SH-SY5Y (cell line): ENCODE results near the gene VGLL2.

Source experiments
- GATA2 ChIP-seq: IDR thresholded peaks from 2 replicates; pipeline ENCODE4 v1.6.1; 2011; ENCODE audit warnings: mild to moderate bottlenecking, low read depth, low read length
- GATA3 ChIP-seq: IDR thresholded peaks from 2 replicates; pipeline ENCODE4 v1.6.1; 2011; ENCODE audit warnings: low read depth, mild to moderate bottlenecking, low read length, moderate library complexity

VGLL2 gene

GRCh38 chr6:117288083-117288715 lies 22.8 kb downstream of the VGLL2 start:
- TF ChIP-seq GATA3 (no peak), GATA2 (no peak)

GRCh38 chr6:117290173-117290846 lies 25.0 kb downstream of the VGLL2 start:
- TF ChIP-seq GATA2: no peak
- TF ChIP-seq GATA3: no peak

DNA sequence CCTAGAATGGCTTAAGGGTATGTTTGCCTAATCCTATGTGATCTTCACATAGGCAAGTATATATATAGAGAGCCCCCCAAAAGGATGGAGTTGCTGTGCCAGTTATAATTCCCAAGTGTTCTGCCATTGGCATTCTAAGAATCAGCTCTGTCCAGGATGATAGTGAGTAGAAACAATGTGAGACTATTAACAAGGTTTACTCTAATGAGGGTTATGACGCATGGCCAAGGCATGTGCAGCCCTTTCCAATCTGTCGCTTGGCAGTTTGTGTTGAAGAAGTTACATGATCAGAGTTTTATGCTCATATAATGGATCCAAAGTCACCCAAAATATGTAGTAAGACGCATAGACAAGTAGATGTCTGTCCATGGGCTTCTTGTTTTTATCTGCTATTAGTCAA lies 33.6 kb downstream of the VGLL2 start:
- TF ChIP-seq GATA3 (no peak), GATA2 (no peak)

DNA sequence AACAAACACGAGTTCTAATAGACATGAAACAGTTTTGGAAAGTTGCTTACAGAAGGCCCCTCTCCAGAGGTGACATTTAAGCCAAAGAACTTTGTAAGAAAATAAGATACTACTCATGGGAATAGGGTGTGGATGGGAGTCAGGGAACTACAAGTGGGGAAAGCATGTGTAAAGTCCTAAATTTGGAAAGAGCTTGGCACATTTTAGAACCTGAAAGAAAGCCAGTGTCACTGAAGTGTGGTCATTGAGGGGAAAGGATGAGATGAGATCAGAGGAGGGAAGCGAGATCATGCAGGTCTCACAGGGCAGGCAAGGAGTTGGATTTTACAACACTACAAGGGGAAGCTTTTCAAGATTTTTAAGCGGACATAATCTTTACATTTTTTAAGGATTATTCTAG lies 38.0 kb downstream of the VGLL2 start:
- TF ChIP-seq GATA3 (no peak), GATA2 (no peak)

GRCh38 chr6:117304446-117304845 lies 39.1 kb downstream of the VGLL2 start:
- no peak for TF ChIP-seq GATA2
- no peak for TF ChIP-seq GATA3

DNA sequence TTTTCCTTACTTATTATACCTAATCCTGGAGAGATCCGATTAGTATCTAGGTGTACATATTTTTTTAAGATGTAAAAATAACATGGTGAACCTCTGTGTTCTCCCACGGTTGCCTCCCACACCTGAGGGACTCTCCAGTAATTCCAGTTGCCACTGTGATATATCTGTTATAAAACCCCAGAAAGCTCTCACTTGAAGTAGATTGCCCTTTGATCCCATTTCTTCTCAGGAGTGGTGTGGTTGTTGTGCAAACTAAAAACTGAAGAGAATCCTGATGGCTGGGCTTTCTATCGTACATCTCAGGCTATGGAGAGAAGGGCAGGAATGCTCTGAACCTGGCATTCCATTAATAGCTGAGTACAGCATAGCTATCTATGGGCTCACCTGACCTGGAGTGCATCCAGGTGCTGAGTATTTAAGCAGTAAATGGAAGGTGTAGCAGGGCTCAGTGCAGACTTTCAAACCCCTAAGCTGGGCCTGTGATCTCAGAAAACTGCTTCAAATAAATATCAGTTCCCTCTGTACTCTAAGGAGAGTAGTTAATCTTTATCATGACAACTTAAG lies 41.0 kb downstream of the VGLL2 start:
- no peak for TF ChIP-seq GATA3
- TF ChIP-seq GATA2: no peak

- no peak for TF ChIP-seq GATA3
- TF ChIP-seq GATA2: no peak
Measured at GRCh38 chr6:117307655-117308054, 42.3 kb downstream of the VGLL2 start.

GRCh38 chr6:117309069-117309468 lies 43.7 kb downstream of the VGLL2 start:
- TF ChIP-seq GATA2: no peak
- no peak for TF ChIP-seq GATA3

DNA sequence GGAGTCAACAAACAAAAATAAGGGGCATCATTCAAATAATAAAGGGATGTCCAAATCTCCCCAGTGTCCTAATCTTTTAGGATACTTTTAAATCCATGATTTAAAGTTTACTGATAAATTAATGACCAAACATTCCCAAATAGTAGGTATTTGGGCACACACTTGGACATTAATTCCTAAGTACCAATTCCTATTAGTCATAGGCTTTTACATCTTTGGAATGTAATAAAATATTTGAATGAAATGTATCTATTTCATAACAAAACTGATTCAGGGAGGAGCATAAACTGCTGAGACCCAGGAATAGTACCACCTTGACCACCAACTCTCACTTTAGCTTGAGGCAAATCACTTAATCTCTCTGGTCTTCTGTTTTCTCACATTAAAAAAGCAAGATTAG lies 44.3 kb downstream of the VGLL2 start:
- no peak for TF ChIP-seq GATA3
- TF ChIP-seq GATA2: no peak

- TF ChIP-seq GATA2: no peak
- no peak for TF ChIP-seq GATA3
Measured at GRCh38 chr6:117311310-117311709, 46.0 kb downstream of the VGLL2 start.

GRCh38 chr6:117311726-117312125 lies 46.4 kb downstream of the VGLL2 start:
- TF ChIP-seq GATA3 (no peak), GATA2 (no peak)

GRCh38 chr6:117317261-117317660 lies 51.9 kb downstream of the VGLL2 start:
- no peak for TF ChIP-seq GATA2
- TF ChIP-seq GATA3: no peak
